ENCODE measurements around the gene PITHD1.
"Not testable (repeated sequence)": the region's sequence is repeated elsewhere in the genome, so short reads cannot be mapped to it uniquely, and the experiment has no call there.

PITHD1 gene

GRCh38 chr1:23827717-23828116, 49.5 kb downstream of the PITHD1 start:
- DNase-seq, result no peak

DNA sequence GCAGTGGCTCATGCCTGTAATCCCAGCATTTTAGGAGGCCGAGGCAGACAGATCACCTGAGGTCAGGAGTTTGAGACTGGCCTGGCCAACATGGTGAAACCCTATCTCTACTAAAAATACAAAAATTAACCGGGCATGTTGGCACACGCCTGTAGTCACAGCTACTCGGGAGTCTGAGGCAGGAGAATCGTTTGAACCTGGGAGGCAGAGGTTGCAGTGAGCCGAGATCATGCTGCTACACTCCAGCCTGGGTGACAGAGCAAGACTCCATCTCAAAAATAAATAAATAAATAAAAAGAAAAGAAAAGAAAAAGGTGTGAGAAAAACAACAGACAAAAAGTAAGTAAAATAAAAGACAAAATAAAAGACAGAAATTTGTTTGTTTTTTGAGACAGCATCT, 55.9 kb downstream of the PITHD1 start:
- DNase-seq, result not testable (repeated sequence)

- DNase-seq, result no peak
These were observed 57.8 kb downstream of the PITHD1 start for GRCh38 chr1:23836037-23836436.

All from EL (cell line).